Kidney (tissue), 14 donors: Measurements from ENCODE around the gene KRI1. TPM values are rescaled to one million over a fixed set of nuclear protein-coding genes. Genes with fewer than 3 reads are reported as not detected.

Experiments
- DNase-seq, 5 donors: peaks; one replicate each; pipeline ENCODE4 v3.0.0-alpha.2; 2013 to 2020
- FAIRE-seq: peaks from 2 replicates; lab custom pipeline; 2012; peaks lifted over from hg19 to GRCh38; lab: Jason Lieb, UNC
- H3K27ac ChIP-seq, 2 donors: one replicate each; pipeline ENCODE4 v1.7.0; 2013; ENCODE audit warnings: low read depth in 2 of 2, low read length in 2 of 2, inconsistent platforms in 1 of 2
- H3K27me3 ChIP-seq: one replicate; pipeline ENCODE4 v1.7.1; 2013; ENCODE audit warnings: low read length, inconsistent platforms; ENCODE audit not compliant: control insufficient read depth, insufficient read depth
- H3K36me3 ChIP-seq, 3 donors: one replicate each; pipeline versions ENCODE4 v1.7.0 to v1.7.1; 2013; ENCODE audit warnings: low read length in 3 of 3, control low read depth in 1 of 3, inconsistent platforms in 1 of 3; ENCODE audit not compliant: insufficient read depth in 3 of 3, control insufficient read depth in 2 of 3
- H3K4me1 ChIP-seq, 3 donors: one replicate each; pipeline versions ENCODE4 v1.7.0 to v1.7.1; 2013; ENCODE audit warnings: low read length in 3 of 3, inconsistent platforms in 1 of 3, low read depth in 1 of 3; ENCODE audit not compliant: control insufficient read depth in 2 of 3, insufficient read depth in 2 of 3
- H3K4me3 ChIP-seq, 3 donors: one replicate each; pipeline versions ENCODE4 v1.7.0 to v1.8.1; 2013; ENCODE audit warnings: low read length in 3 of 3, control low read depth in 1 of 3, inconsistent platforms in 1 of 3
- H3K9ac ChIP-seq, 3 donors: one replicate each; pipeline versions ENCODE4 v1.7.0 to v1.7.1; 2013; ENCODE audit warnings: low read length in 3 of 3, control low read depth in 1 of 3, inconsistent platforms in 1 of 3
- H3K9me3 ChIP-seq, 3 donors: one replicate each; pipeline versions ENCODE4 v1.7.0 to v1.7.1; 2013; ENCODE audit warnings: low read length in 3 of 3, control low read depth in 1 of 3, inconsistent platforms in 1 of 3; ENCODE audit not compliant: control insufficient read depth in 2 of 3, insufficient read depth in 1 of 3
- intact Hi-C: fragments of 100-400 bp; cut with DNase I; formaldehyde crosslinking; loops from one replicate; pipeline ENCODE4 v1.11.1; 2022
- polyA plus RNA-seq: library from polyadenylated mRNA; stranded (reverse); fragments of 350-450 nt; fragmentation: Illumina TruSeq; extraction: RNeasy Lipid Tissue Mini Kit (QIAGEN cat#74804); gene quantifications from one replicate; pipeline ENCODE4 v1.2.3, GENCODE V29; 2014; ENCODE audit warnings: low read depth, low replicate concordance; ENCODE audit not compliant: insufficient read depth
- total RNA-seq: library from RNA; stranded (reverse); fragmentation: NEBNext Ultra II Directional; extraction: Animal tissue kit (Norgen Biotek cat#: 25700); gene quantifications from one replicate; pipeline ENCODE4 v1.2.1, GENCODE V29; 2021
- TF ChIP-seq, protein P1 (sequence below): IDR thresholded peaks from 3 replicates; pipeline ENCODE4 v1.5.1; 2012; ENCODE audit warnings: mild to moderate bottlenecking, moderate library complexity, borderline replicate concordance; ENCODE audit not compliant: insufficient read depth; ENCODE audit errors: extremely low read depth
- donor health status: control.
- donor health status: control.
- donor health status: control.
- donor health status: control.
- donor health status: control.
- donor health status: DM: yes; HTN: yes; CAD: no.
- donor health status: Normal renal cell carcinoma (clear cell type).

The KRI1 gene
- total and polyA plus RNA-seq, 2 donors from 2014 or later = 13.9 to 29.4 TPM

DNA sequence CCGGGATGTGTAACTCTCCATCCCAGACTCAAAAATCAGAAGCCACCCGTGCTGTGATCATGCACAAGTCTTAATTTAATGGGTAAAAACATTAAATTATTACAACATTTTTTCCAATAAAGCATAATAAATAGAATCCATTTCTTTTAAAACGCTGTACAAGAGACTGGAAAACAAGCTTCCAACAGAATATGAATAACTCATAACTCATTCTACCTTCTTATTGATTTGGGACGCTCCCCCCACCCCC lies 523 bp upstream of the KRI1 start:
- H3K4me1 ChIP-seq = peaks cover 0 to 18% (median 14%) of the 10 kb centered on the region in 3 donors
- FAIRE-seq = no peak
- H3K36me3 ChIP-seq = no peaks in the 10 kb centered on the region
- H3K27me3 ChIP-seq = no peaks in the 10 kb centered on the region
- intact Hi-C loops = no loop called here
- no peaks in the 10 kb centered on the region for H3K9me3 ChIP-seq
- TF ChIP-seq, protein P1, sequence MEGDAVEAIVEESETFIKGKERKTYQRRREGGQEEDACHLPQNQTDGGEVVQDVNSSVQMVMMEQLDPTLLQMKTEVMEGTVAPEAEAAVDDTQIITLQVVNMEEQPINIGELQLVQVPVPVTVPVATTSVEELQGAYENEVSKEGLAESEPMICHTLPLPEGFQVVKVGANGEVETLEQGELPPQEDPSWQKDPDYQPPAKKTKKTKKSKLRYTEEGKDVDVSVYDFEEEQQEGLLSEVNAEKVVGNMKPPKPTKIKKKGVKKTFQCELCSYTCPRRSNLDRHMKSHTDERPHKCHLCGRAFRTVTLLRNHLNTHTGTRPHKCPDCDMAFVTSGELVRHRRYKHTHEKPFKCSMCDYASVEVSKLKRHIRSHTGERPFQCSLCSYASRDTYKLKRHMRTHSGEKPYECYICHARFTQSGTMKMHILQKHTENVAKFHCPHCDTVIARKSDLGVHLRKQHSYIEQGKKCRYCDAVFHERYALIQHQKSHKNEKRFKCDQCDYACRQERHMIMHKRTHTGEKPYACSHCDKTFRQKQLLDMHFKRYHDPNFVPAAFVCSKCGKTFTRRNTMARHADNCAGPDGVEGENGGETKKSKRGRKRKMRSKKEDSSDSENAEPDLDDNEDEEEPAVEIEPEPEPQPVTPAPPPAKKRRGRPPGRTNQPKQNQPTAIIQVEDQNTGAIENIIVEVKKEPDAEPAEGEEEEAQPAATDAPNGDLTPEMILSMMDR = no peak
- peak overlapping the region; percentile 34 to 79 for H3K27ac ChIP-seq
- H3K4me3 ChIP-seq = peak overlapping the region; percentile 56 to 66 (median 58)
- H3K9ac ChIP-seq = peak overlapping the region; percentile 15 to 61 (median 43)
- no peak for DNase-seq

DNA sequence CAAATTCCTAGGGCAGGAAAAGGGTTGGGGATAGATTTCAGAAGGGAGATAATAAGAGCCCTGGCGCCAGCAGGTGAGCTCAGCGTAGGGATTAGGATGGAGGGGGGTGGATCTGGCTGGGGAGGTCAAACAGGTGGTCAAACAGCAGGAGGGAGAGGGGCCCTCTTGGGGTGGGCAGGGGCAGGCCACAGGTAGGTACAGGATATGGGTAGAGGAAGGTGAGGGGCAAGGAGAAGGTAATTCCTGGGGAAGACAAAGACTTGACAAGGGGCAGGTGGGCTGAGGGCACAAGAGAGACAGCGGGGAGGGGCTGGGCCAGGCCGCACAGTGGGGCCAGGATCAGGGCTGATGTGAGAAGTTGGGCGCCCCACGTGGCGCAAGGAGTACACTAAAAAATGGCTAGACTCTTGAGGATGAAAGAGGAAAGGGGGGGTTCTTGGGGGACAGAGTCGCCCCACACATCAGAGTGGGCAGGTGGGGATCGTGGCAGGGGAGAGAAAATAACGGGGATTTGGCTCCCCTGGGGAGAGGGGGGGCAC lies 713 bp downstream of the KRI1 start:
- no peak for FAIRE-seq
- H3K4me3 ChIP-seq = peak overlapping the region; percentile 62 to 83 (median 68)
- H3K27me3 ChIP-seq = no peaks in the 10 kb centered on the region
- H3K36me3 ChIP-seq = peaks cover 0 to 6% (median 4%) of the 10 kb centered on the region in 3 donors
- peak overlapping the region in 1 of 2 donors; percentile 78 for H3K27ac ChIP-seq
- H3K9ac ChIP-seq = peak overlapping the region in 1 of 3 donors; percentile 91
- TF ChIP-seq, protein P1 = no peak
- DNase-seq = peak in 4 of 5 donors; percentile 58 to 82 (median 74)
- intact Hi-C loops = no loop called here
- H3K4me1 ChIP-seq = peaks cover 0 to 18% (median 14%) of the 10 kb centered on the region in 3 donors
- no peaks in the 10 kb centered on the region for H3K9me3 ChIP-seq

DNA sequence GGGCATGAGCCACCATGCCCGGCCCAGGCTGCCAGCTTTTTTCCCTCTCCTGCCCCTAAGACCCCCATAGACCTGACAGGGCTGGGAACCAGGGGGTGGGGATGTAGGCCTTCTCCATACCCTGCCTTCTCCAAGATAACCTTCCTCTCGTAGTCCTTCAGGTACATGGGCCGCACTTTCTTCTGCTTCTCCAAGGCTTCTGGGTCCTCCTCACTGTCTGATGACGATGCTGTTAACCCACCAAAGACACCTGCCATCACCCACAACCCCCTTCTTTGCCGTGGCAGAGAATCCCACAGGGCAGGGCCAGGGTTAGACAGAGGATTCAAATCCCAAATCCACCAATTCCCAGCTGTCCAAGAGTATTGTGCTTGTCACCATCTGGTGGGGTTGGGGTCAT lies 3.2 kb downstream of the KRI1 start:
- Histone ChIP-seq H3K27ac (no peak overlapping the region), H3K9me3 (no peaks in the 10 kb centered on the region), H3K4me3 (no peak overlapping the region), H3K36me3 (peaks cover 0 to 19% (median 12%) of the 10 kb centered on the region in 3 donors), H3K9ac (no peak overlapping the region), H3K27me3 (no peaks in the 10 kb centered on the region), H3K4me1 (peaks cover 0 to 14% (median 9%) of the 10 kb centered on the region in 3 donors)
- intact Hi-C loops = no loop called here
- DNase-seq = no peak
- FAIRE-seq = no peak
- TF ChIP-seq, protein P1 = no peak

DNA sequence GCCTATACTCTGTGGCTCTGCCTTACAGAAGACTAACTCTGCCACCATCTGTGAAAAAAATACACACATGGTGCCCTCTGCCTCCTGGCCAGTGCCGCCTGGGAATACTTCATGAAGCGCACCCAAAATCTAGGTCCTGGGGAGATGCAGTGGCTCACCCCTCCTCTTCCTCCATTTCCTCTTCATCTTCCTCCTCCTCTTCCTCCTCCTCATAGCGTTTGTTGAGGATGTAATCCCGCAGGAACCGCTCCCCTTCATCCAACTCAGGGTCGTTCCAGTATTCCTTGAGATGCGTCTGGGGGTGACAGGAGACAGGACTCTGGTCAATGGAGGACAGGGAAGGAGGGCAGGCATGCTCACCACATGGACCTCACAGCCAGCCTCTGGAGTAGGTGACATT lies 5.7 kb downstream of the KRI1 start:
- TF ChIP-seq, protein P1 = no peak
- H3K27ac ChIP-seq = no peak overlapping the region
- no peaks in the 10 kb centered on the region for H3K9me3 ChIP-seq
- peaks cover 0 to 32% (median 19%) of the 10 kb centered on the region in 3 donors for H3K36me3 ChIP-seq
- no peak overlapping the region for H3K9ac ChIP-seq
- H3K4me1 ChIP-seq = peaks cover 0 to 3% (median 0%) of the 10 kb centered on the region in 3 donors
- intact Hi-C loops = no loop called here
- DNase-seq = no peak
- H3K4me3 ChIP-seq = no peak overlapping the region
- H3K27me3 ChIP-seq = no peaks in the 10 kb centered on the region
- no peak for FAIRE-seq
